Measurements from ENCODE around the gene ARFIP1.

ARFIP1 gene

DNA sequence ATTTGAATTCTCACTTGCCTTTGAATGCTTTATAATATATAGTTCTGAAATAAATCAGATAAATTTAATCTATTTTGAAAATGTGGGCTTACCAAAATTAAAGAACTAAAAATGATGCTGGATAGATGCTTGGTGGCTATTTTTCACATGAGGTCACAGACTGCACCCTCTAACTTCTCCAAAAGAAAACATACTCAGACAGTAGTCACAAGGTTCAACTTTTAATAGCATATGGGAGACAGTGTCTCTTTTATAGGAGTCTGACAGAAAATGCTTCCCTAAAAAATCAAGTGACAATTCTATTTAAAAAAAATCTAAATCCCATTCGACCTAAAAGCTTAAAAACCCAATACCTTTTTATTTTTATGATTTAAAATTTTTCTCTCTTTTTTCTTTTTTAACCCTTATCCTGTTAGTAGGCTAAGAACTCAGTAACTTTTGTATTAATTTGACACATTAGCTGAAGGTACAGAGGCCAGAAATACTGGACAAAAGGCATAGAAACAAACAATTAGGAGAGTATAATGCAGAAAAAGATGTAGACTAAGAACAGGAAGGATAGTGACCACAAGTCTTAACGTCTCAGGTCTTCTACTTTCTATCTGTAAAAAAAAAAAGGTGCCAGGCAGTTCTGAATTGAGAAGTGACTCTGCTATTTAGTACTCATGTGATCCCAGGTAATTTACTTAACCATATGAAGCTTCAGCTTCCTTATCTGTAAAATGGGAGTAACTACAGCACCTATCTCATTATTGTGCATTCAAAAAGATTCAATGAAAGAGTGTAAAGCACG lies 7.8 kb upstream of the ARFIP1 start:
- H3K4me3 ChIP-seq (ENCODE audit: low read depth, low read length), result no peak overlapping the region
- DNase-seq (ENCODE audit: low read depth), result no peak
- TF ChIP-seq, protein P1, sequence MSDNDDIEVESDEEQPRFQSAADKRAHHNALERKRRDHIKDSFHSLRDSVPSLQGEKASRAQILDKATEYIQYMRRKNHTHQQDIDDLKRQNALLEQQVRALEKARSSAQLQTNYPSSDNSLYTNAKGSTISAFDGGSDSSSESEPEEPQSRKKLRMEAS (IDR thresholded peaks at IDR 0.05; ENCODE audit: low read depth, low read length), result no peak
- TF ChIP-seq MYC (IDR thresholded peaks at IDR 0.05; ENCODE audit: low read depth, low read length) (no peak), POLR2A (IDR thresholded peaks at IDR 0.05; ENCODE audit: extremely low read depth, insufficient read length) (no peak)
- TF ChIP-seq, protein P2, sequence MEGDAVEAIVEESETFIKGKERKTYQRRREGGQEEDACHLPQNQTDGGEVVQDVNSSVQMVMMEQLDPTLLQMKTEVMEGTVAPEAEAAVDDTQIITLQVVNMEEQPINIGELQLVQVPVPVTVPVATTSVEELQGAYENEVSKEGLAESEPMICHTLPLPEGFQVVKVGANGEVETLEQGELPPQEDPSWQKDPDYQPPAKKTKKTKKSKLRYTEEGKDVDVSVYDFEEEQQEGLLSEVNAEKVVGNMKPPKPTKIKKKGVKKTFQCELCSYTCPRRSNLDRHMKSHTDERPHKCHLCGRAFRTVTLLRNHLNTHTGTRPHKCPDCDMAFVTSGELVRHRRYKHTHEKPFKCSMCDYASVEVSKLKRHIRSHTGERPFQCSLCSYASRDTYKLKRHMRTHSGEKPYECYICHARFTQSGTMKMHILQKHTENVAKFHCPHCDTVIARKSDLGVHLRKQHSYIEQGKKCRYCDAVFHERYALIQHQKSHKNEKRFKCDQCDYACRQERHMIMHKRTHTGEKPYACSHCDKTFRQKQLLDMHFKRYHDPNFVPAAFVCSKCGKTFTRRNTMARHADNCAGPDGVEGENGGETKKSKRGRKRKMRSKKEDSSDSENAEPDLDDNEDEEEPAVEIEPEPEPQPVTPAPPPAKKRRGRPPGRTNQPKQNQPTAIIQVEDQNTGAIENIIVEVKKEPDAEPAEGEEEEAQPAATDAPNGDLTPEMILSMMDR (IDR thresholded peaks at IDR 0.05; ENCODE audit: low read depth, low read length), result no peak

DNA sequence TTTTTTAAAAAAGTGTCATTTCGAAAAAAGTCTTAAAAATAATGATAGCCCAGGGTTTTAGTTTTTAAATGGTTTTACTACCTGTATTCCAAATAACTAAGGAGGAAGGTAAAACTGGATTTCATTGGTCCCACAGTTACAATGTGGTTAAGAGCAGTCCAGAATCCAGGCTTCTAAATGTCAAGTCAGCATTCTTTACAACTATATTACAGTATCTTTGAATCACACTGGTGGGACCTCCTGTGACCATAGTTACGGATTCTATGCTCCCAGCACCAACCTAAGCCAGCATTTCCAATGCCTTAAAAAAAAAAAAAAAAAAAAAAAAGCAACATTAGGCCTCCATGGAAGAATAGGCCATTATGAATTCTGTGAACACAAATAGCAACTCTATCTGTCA lies 6.4 kb upstream of the ARFIP1 start:
- no peak for DNase-seq (ENCODE audit: low read depth)
- TF ChIP-seq MYC (IDR thresholded peaks at IDR 0.05; ENCODE audit: low read depth, low read length) (no peak), POLR2A (IDR thresholded peaks at IDR 0.05; ENCODE audit: extremely low read depth, insufficient read length) (no peak)
- TF ChIP-seq, protein P2 (IDR thresholded peaks at IDR 0.05; ENCODE audit: low read depth, low read length), result no peak
- TF ChIP-seq, protein P1 (IDR thresholded peaks at IDR 0.05; ENCODE audit: low read depth, low read length), result no peak
- no peak overlapping the region for H3K4me3 ChIP-seq (ENCODE audit: low read depth, low read length)

DNA sequence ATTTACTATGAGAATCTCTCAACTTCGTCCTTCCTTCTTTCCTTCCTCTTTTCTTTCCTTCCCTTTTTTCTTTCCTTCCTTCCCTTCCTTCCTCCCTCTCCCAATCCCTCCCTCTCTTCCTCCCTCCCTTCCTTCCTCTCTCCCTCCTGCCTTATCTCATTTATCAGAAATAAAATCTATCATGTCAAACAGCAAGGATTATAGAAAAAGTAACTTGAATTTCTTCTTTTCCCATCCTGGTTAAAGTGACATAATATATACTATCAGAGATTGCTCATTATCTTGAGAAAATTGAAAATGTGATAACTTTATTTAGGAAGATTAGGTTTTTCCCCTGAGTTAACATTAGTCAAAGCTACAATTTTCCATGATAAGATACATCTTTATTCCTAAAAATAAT lies 5.8 kb upstream of the ARFIP1 start:
- DNase-seq (ENCODE audit: low read depth), result no peak
- TF ChIP-seq, protein P2 (IDR thresholded peaks at IDR 0.05; ENCODE audit: low read depth, low read length), result no peak
- TF ChIP-seq POLR2A (IDR thresholded peaks at IDR 0.05; ENCODE audit: extremely low read depth, insufficient read length), result no peak
- no peak overlapping the region for H3K4me3 ChIP-seq (ENCODE audit: low read depth, low read length)

DNA sequence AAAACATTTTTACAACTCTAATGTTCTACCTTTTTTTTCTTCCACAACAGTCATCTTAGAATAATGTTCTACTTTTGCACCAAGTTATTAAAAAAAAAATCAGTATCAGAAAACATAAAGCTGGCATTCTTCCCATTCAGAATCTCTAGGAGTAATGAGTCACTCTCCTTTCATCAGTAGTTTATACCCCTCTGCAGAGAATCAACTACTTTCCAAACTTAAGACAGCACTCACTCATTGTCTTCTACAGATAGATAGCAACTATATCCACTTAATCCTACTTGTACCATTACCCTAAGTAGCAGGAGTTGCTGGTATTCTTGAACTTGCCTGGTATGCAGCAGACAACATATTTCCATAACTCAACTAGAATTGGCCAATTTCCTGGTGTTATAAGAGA lies 3.4 kb upstream of the ARFIP1 start:
- DNase-seq (ENCODE audit: low read depth), result no peak
- H3K4me3 ChIP-seq (ENCODE audit: low read depth, low read length), result no peak overlapping the region
- TF ChIP-seq, protein P2 (IDR thresholded peaks at IDR 0.05; ENCODE audit: low read depth, low read length), result no peak
- TF ChIP-seq POLR2A (IDR thresholded peaks at IDR 0.05; ENCODE audit: extremely low read depth, insufficient read length) (no peak), MYC (IDR thresholded peaks at IDR 0.05; ENCODE audit: low read depth, low read length) (no peak)
- TF ChIP-seq, protein P1 (IDR thresholded peaks at IDR 0.05; ENCODE audit: low read depth, low read length), result no peak

DNA sequence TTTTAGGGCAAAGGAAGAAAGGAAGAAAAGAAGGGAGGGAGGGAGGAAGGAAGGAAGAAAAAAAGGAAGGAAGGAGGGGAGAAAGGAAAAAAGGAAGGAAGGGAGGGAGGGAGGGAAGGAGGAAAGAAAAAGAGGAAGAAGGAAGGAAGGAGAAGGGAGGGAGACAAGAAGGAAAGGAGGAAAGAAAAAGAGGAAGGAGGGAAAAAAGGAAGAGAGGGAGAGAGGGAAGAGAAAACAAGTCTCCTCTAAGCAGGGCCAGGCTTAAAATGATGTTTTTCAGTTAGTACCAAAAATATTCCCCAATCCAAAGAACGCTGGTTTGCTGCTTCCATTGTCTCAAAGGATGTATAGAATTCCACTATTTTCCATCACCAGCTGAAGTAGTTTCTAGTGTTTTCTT lies 2.3 kb upstream of the ARFIP1 start:
- TF ChIP-seq, protein P2 (IDR thresholded peaks at IDR 0.05; ENCODE audit: low read depth, low read length), result no peak
- TF ChIP-seq, protein P1 (IDR thresholded peaks at IDR 0.05; ENCODE audit: low read depth, low read length), result no peak
- TF ChIP-seq POLR2A (IDR thresholded peaks at IDR 0.05; ENCODE audit: extremely low read depth, insufficient read length) (no peak), MYC (IDR thresholded peaks at IDR 0.05; ENCODE audit: low read depth, low read length) (no peak)
- H3K4me3 ChIP-seq (ENCODE audit: low read depth, low read length), result no peak overlapping the region
- DNase-seq (ENCODE audit: low read depth), result no peak
